Liver (tissue), 3 donors: ENCODE data around the gene KRTAP4-12.

Experiments used
- ATF3 ChIP-seq: IDR thresholded peaks from 2 replicates; pipeline ENCODE4 v1.6.1; 2016; ENCODE audit warnings: antibody characterized with exemption
- CTCF ChIP-seq: fragments of 150-350 bp; IDR thresholded peaks from 2 replicates; pipeline ENCODE4 v1.5.1; 2017; ENCODE audit warnings: improper control_type of control experiment, low read depth, low read length; ENCODE audit not compliant: missing input control
- EGR1 ChIP-seq, 2 donors: IDR thresholded peaks; 2 replicates each; pipeline ENCODE4 v1.6.1; 2016 to 2018; ENCODE audit warnings: antibody characterized with exemption in 2 of 2, low read depth in 2 of 2
- FOXA1 ChIP-seq: IDR thresholded peaks from 2 replicates; pipeline ENCODE4 v1.6.1; 2016; ENCODE audit warnings: antibody characterized with exemption
- GABPA ChIP-seq, 2 donors: IDR thresholded peaks in 1 of 2; conservative IDR thresholded peaks in 1 of 2; 2 replicates each; pipeline ENCODE4 v1.6.1; 2016; ENCODE audit warnings: antibody characterized with exemption in 2 of 2, mild to moderate bottlenecking in 1 of 2, moderate library complexity in 1 of 2
- HNF4A ChIP-seq, 2 donors: conservative IDR thresholded peaks; 2 replicates each; pipeline ENCODE4 v1.6.1; 2016; ENCODE audit warnings: antibody characterized with exemption in 2 of 2, mild to moderate bottlenecking in 2 of 2
- HNF4G ChIP-seq: IDR thresholded peaks from 2 replicates; pipeline ENCODE4 v1.6.1; 2016; ENCODE audit warnings: antibody characterized with exemption
- NR2F2 ChIP-seq: IDR thresholded peaks from 2 replicates; pipeline ENCODE4 v1.6.1; 2016; ENCODE audit warnings: antibody characterized with exemption
- RAD21 ChIP-seq, 2 donors: IDR thresholded peaks; 2 replicates each; pipeline ENCODE4 v1.6.1; 2016; ENCODE audit warnings: antibody characterized with exemption in 2 of 2, mild to moderate bottlenecking in 2 of 2
- REST ChIP-seq: IDR thresholded peaks from 2 replicates; pipeline ENCODE4 v1.6.1; 2016; ENCODE audit warnings: antibody characterized with exemption, mild to moderate bottlenecking
- YY1 ChIP-seq: IDR thresholded peaks from 2 replicates; pipeline ENCODE4 v1.6.1; 2016; ENCODE audit warnings: antibody characterized with exemption, mild to moderate bottlenecking
- ZBTB33 ChIP-seq: IDR thresholded peaks from 2 replicates; pipeline ENCODE4 v1.6.1; 2016; ENCODE audit warnings: antibody characterized with exemption
- donor health status: healthy.
- donor health status: healthy.

- TF ChIP-seq CTCF (no peak), HNF4G (no peak), EGR1 (IDR thresholded peaks at IDR 0.05; ENCODE audit: low read depth in 2 of 2) (no peak), YY1 (no peak), FOXA1 (no peak), REST (no peak), NR2F2 (no peak), GABPA (IDR thresholded peaks at IDR 0.05 in 1 of 2, conservative IDR thresholded peaks at IDR 0.05 in 1 of 2) (no peak), HNF4A (conservative IDR thresholded peaks at IDR 0.05) (no peak), ATF3 (no peak), RAD21 (IDR thresholded peaks at IDR 0.05) (no peak), ZBTB33 (no peak)
Measured at GRCh38 chr17:41127371-41127770, 3.4 kb upstream of the KRTAP4-12 start.
